GM19397 (cell line): ENCODE data around the gene CCDC9B.

Source experiments
- ATAC-seq: cut with Tn5 transposase; IDR thresholded peaks from one replicate; pipeline ENCODE4 v1.9.1; 2021; ENCODE audit warnings: mild to moderate bottlenecking, moderate library complexity; ENCODE audit not compliant: unreplicated experiment

Gene CCDC9B

GRCh38 chr15:40340740-40341400 lies at the start of gene CCDC9B:
Gene CCDC9B, minus strand, starts transcription at chr15:40340939. Its CDS starts 120 bp downstream, at chr15:40340819.
- no peak for ATAC-seq

GRCh38 chr15:40389824-40390595 lies 49.3 kb upstream of the CCDC9B start:
- ATAC-seq, result no peak

- ATAC-seq, result no peak
Observed at GRCh38 chr15:40388941-40389823, 48.4 kb upstream of the CCDC9B start.

GRCh38 chr15:40386480-40386879 lies 45.7 kb upstream of the CCDC9B start:
- ATAC-seq, result no peak

GRCh38 chr15:40382580-40383456 lies 42.1 kb upstream of the CCDC9B start, which contains the start of gene KNSTRN:
Gene KNSTRN, plus strand, starts transcription at chr15:40382721. Its CDS starts 115 bp downstream, at chr15:40382836.
- peak; percentile 93 for ATAC-seq

- ATAC-seq, result no peak
Observed at GRCh38 chr15:40381818-40382529, 41.2 kb upstream of the CCDC9B start.

GRCh38 chr15:40380636-40381035 lies 39.9 kb upstream of the CCDC9B start:
- ATAC-seq, result no peak

GRCh38 chr15:40379853-40380252 lies 39.1 kb upstream of the CCDC9B start:
- ATAC-seq, result no peak

- no peak for ATAC-seq
Observed at GRCh38 chr15:40379374-40379773, 38.6 kb upstream of the CCDC9B start.

- ATAC-seq, result no peak
Observed at GRCh38 chr15:40377606-40378005, 36.9 kb upstream of the CCDC9B start.

- ATAC-seq, result no peak
Observed at GRCh38 chr15:40372981-40373380, 32.2 kb upstream of the CCDC9B start.

- no peak for ATAC-seq
Observed at GRCh38 chr15:40369971-40370370, 29.2 kb upstream of the CCDC9B start.

GRCh38 chr15:40369474-40369869 lies 28.7 kb upstream of the CCDC9B start:
- ATAC-seq, result no peak

GRCh38 chr15:40368719-40369473 lies 28.2 kb upstream of the CCDC9B start:
- no peak for ATAC-seq

GRCh38 chr15:40367686-40368611 lies 27.2 kb upstream of the CCDC9B start:
- peak; percentile 85 for ATAC-seq

GRCh38 chr15:40367371-40367685 lies 26.6 kb upstream of the CCDC9B start:
- ATAC-seq, result no peak

- no peak for ATAC-seq
Observed at GRCh38 chr15:40366457-40367370, 26.0 kb upstream of the CCDC9B start.
